ENCODE measurements around the gene HAGHL.

Gene HAGHL

GRCh38 chr16:721765-722540 lies 5.0 kb upstream of the HAGHL start:
- DNase-seq (ENCODE audit: low spot score): no peak

- DNase-seq (ENCODE audit: low spot score): no peak
Observed at GRCh38 chr16:722835-723633, 3.9 kb upstream of the HAGHL start.

GRCh38 chr16:723695-724094 lies 3.2 kb upstream of the HAGHL start:
- no peak for DNase-seq (ENCODE audit: low spot score)

- DNase-seq (ENCODE audit: low spot score): no peak
Observed at GRCh38 chr16:724188-725040, 2.5 kb upstream of the HAGHL start.

GRCh38 chr16:725041-725376 lies 1.9 kb upstream of the HAGHL start:
- DNase-seq (ENCODE audit: low spot score): no peak

- DNase-seq (ENCODE audit: low spot score): no peak
Observed at GRCh38 chr16:725463-726187, 1.3 kb upstream of the HAGHL start.

- DNase-seq (ENCODE audit: low spot score): no peak
Observed at GRCh38 chr16:726188-726437, 793 bp upstream of the HAGHL start.

- no peak for DNase-seq (ENCODE audit: low spot score)
Observed at GRCh38 chr16:727291-727977, 528 bp downstream of the HAGHL start.

GRCh38 chr16:728131-728889 lies 1.4 kb downstream of the HAGHL start:
- DNase-seq (ENCODE audit: low spot score): peak; percentile 40

GRCh38 chr16:728890-729744 lies 2.2 kb downstream of the HAGHL start:
- DNase-seq (ENCODE audit: low spot score): no peak

GRCh38 chr16:729768-730665 lies 3.1 kb downstream of the HAGHL start:
- no peak for DNase-seq (ENCODE audit: low spot score)

- DNase-seq (ENCODE audit: low spot score): no peak
Observed at GRCh38 chr16:730666-731509, 4.0 kb downstream of the HAGHL start.

GRCh38 chr16:732332-732731 lies 5.4 kb downstream of the HAGHL start:
- DNase-seq (ENCODE audit: low spot score): no peak

- no peak for DNase-seq (ENCODE audit: low spot score)
Observed at GRCh38 chr16:732936-733335, 6.0 kb downstream of the HAGHL start.

- no peak for DNase-seq (ENCODE audit: low spot score)
Observed at GRCh38 chr16:733382-734207, 6.7 kb downstream of the HAGHL start.

GRCh38 chr16:734208-734980 lies 7.5 kb downstream of the HAGHL start:
- DNase-seq (ENCODE audit: low spot score): no peak

Measured in CD4-positive, alpha-beta T cell treated with Interleukin-6 at 100 ng/mL for 8 hours (primary cell).